HepG2 (cell line): ENCODE data around the gene SECISBP2L. TPM values are rescaled to one million over a fixed set of nuclear protein-coding genes. Genes with fewer than 3 reads are reported as not detected.

ENCODE experiments used
- ARID3A ChIP-seq: IDR thresholded peaks from 2 replicates; pipeline ENCODE4 v1.6.1; 2012; ENCODE audit warnings: low read depth, low read length, improper control_type of control experiment
- ASH2L ChIP-seq: fragments of 300-600, 200-600 bp; sonication (generic); IDR thresholded peaks from 2 replicates; pipeline ENCODE4 v1.7.0; 2017; ENCODE audit warnings: low read depth, mild to moderate bottlenecking, moderate library complexity, mixed read lengths, low read length; ENCODE audit not compliant: insufficient read length
- FOSL1 ChIP-seq: sonication (generic); formaldehyde crosslinking; IDR thresholded peaks from 2 replicates; pipeline ENCODE4 v1.9.0; 2021; ENCODE audit warnings: missing genetic modification reagents, borderline replicate concordance
- FOXA3 ChIP-seq: IDR thresholded peaks from 2 replicates; pipeline ENCODE4 v1.6.1; 2016; ENCODE audit warnings: missing genetic modification reagents, missing compliant biosample characterization
- HMG20A ChIP-seq: IDR thresholded peaks from 2 replicates; pipeline ENCODE4 v1.6.1; 2016; ENCODE audit warnings: borderline replicate concordance
- KDM4B ChIP-seq: sonication (generic); formaldehyde crosslinking; IDR thresholded peaks from 2 replicates; pipeline ENCODE4 v1.4.0; 2020; ENCODE audit warnings: missing genetic modification reagents
- NCOR1 ChIP-seq: fragments of 200-600 bp; sonication (generic); IDR thresholded peaks from 2 replicates; pipeline ENCODE4 v1.7.0; 2017; ENCODE audit warnings: antibody characterized with exemption, low read length, borderline replicate concordance
- PAXIP1 ChIP-seq: sonication (generic); formaldehyde crosslinking; conservative IDR thresholded peaks from 2 replicates; pipeline ENCODE4 v1.4.0; 2020; ENCODE audit warnings: mild to moderate bottlenecking, missing genetic modification reagents, moderate library complexity
- RBFOX2 ChIP-seq: fragments of 200-400 bp; formaldehyde crosslinking; IDR thresholded peaks from 2 replicates; pipeline ENCODE4 v1.6.1; 2017; ENCODE audit warnings: low read depth, mild to moderate bottlenecking, low read length
- RCOR2 ChIP-seq: IDR thresholded peaks from 2 replicates; pipeline ENCODE4 v1.6.1; 2016; ENCODE audit warnings: missing biosample characterization, missing genetic modification reagents
- RFX3 ChIP-seq: IDR thresholded peaks from 2 replicates; pipeline ENCODE4 v1.6.1; 2016; ENCODE audit warnings: missing biosample characterization, missing genetic modification reagents
- RNF219 ChIP-seq: sonication (generic); formaldehyde crosslinking; IDR thresholded peaks from 2 replicates; pipeline ENCODE4 v1.5.0; 2020; ENCODE audit warnings: mild to moderate bottlenecking, missing genetic modification reagents
- SOX6 ChIP-seq, 2 experiments: fragments of 450-650 bp in 1 of 2; sonication (generic) in 1 of 2; formaldehyde crosslinking in 1 of 2; IDR thresholded peaks; 2 replicates each; pipeline versions ENCODE4 v1.4.0 to v1.6.1; 2017 to 2020; ENCODE audit warnings: antibody characterized with exemption in 1 of 2, mild to moderate bottlenecking in 1 of 2, missing genetic modification reagents in 1 of 2
- SP2 ChIP-seq: sonication (generic); formaldehyde crosslinking; IDR thresholded peaks from 2 replicates; pipeline ENCODE4 v1.5.1; 2020; ENCODE audit warnings: mild to moderate bottlenecking, missing genetic modification reagents
- ZMYM4 ChIP-seq: sonication (generic); formaldehyde crosslinking; IDR thresholded peaks from 2 replicates; pipeline ENCODE4 v1.8.1; 2023; ENCODE audit warnings: mild to moderate bottlenecking, missing genetic modification reagents
- ZNF121 ChIP-seq: sonication (generic); formaldehyde crosslinking; IDR thresholded peaks from 2 replicates; pipeline ENCODE4 v1.5.0; 2020; ENCODE audit warnings: mild to moderate bottlenecking, missing genetic modification reagents
- ZNF317 ChIP-seq: sonication (generic); formaldehyde crosslinking; IDR thresholded peaks from 2 replicates; pipeline ENCODE4 v1.5.0; 2020; ENCODE audit warnings: mild to moderate bottlenecking, missing genetic modification reagents
- ZNF430 ChIP-seq: sonication (generic); formaldehyde crosslinking; IDR thresholded peaks from 2 replicates; pipeline ENCODE4 v1.9.0; 2021; ENCODE audit warnings: mild to moderate bottlenecking, missing genetic modification reagents
- ZNF597 ChIP-seq: sonication (generic); formaldehyde crosslinking; IDR thresholded peaks from 2 replicates; pipeline ENCODE4 v1.5.0; 2020; ENCODE audit warnings: missing genetic modification reagents
- ZNF780A ChIP-seq: sonication (generic); formaldehyde crosslinking; IDR thresholded peaks from 2 replicates; pipeline ENCODE4 v1.8.0; 2022; ENCODE audit warnings: mild to moderate bottlenecking, missing genetic modification reagents, moderate library complexity
- ZNF792 ChIP-seq: IDR thresholded peaks from 2 replicates; pipeline ENCODE4 v1.6.1; 2016
- polyA plus RNA-seq, 8 experiments: library from polyadenylated mRNA; depleted of rRNA in 3 of 8; stranded (reverse) in 7 of 8; unstranded in 1 of 8; fragments of >200 nt; fragmentation: Illumina TruSeq in 4 of 8; extraction: Trizol in 4 of 8; gene quantifications; 2 replicates each; pipeline versions ENCODE4 v1.2.1 to v1.2.3, GENCODE V29; 2011 to 2016; ENCODE audit warnings: low read depth in 4 of 8, missing spikeins in 1 of 8, mixed read lengths in 1 of 8; ENCODE audit not compliant: insufficient read depth in 1 of 8
- total RNA-seq, 5 experiments: library from RNA; depleted of rRNA; stranded (reverse); fragments of >200 nt; fragmentation: Illumina TruSeq; extraction: Trizol; gene quantifications; 2 replicates each; pipeline ENCODE4 v1.2.3, GENCODE V29; 2016; ENCODE audit warnings: low read depth in 1 of 5

Gene SECISBP2L
- total and polyA plus RNA-seq, 2 of the 13 experiments (the other 11 are each of a cell fraction or from before 2014, with no cell fraction given): 13.9 to 15.6 TPM

GRCh38 chr15:49035825-49036224, 10.4 kb downstream of the SECISBP2L start (continued):
- TF ChIP-seq PAXIP1 (CRISPR knock-in tag): peak; percentile 65
- TF ChIP-seq SP2 (CRISPR knock-in tag): no peak
- TF ChIP-seq KDM4B: no peak
- peak; percentile 64; the same call in 1 of the 2 replicates for TF ChIP-seq NCOR1
- peak; percentile 50; the same call in 1 of the 2 replicates for TF ChIP-seq RFX3
- peak; percentile 58 for TF ChIP-seq ASH2L
- TF ChIP-seq HMG20A (CRISPR knock-in tag): peak; percentile 58; the same call in 1 of the 2 replicates
- TF ChIP-seq ZNF792 (CRISPR knock-in tag): peak; percentile 54; the same call in 1 of the 2 replicates
- TF ChIP-seq FOXA3 (CRISPR knock-in tag): peak; percentile 77
- TF ChIP-seq ZNF430 (CRISPR knock-in tag): no peak
- peak; percentile 47; the same call in 1 of the 2 replicates for TF ChIP-seq ZMYM4 (CRISPR knock-in tag)
- peak; percentile 46; the same call in 1 of the 2 replicates for TF ChIP-seq ZNF317
- no peak for TF ChIP-seq RNF219 (CRISPR knock-in tag)
- TF ChIP-seq RCOR2 (CRISPR knock-in tag): 0 out of 2 replicates have a peak, but pooled peaks have one; percentile 45
- TF ChIP-seq ZNF121 (CRISPR knock-in tag): no peak
- no peak for TF ChIP-seq ZNF780A (CRISPR knock-in tag)
- TF ChIP-seq ZNF597 (CRISPR knock-in tag): no peak
- TF ChIP-seq SOX6 (IDR thresholded peaks at IDR 0.05): no peak
- peak; percentile 96 for TF ChIP-seq SOX6 (CRISPR knock-in tag; IDR thresholded peaks at IDR 0.05)
- no peak for TF ChIP-seq RBFOX2
- no peak for TF ChIP-seq FOSL1 (CRISPR knock-in tag)
- 0 out of 2 replicates have a peak, but pooled peaks have one; percentile 48 for TF ChIP-seq ARID3A
